Measurements from ENCODE around the gene METTL2B. TPM values are rescaled to one million over a fixed set of nuclear protein-coding genes. Genes with fewer than 3 reads are reported as not detected.

METTL2B gene
- total RNA-seq, 1 donor from 2014 or later: 26.3 TPM

GRCh38 chr7:128443831-128444600 is 32.5 kb upstream of the METTL2B start:
- no peak overlapping the region for H3K4me3 Mint-ChIP-seq (ENCODE audit: unreplicated experiment)
- TF ChIP-seq CTCF (IDR thresholded peaks at IDR 0.05): no peak
- no peak overlapping the region for H3K27ac Mint-ChIP-seq (ENCODE audit: unreplicated experiment)
- peaks cover 13% of the 10 kb centered on the region for H3K4me1 Mint-ChIP-seq (ENCODE audit: low read depth)
- no peaks in the 10 kb centered on the region for H3K9me3 Mint-ChIP-seq (ENCODE audit: low read depth)
- H3K36me3 Mint-ChIP-seq (ENCODE audit: low read depth): no peaks in the 10 kb centered on the region
- no peaks in the 10 kb centered on the region for H3K27me3 Mint-ChIP-seq (ENCODE audit: low read depth)
- DNase-seq (ENCODE audit: low spot score): no peak

GRCh38 chr7:128446306-128446705 is 30.2 kb upstream of the METTL2B start:
- H3K36me3 Mint-ChIP-seq (ENCODE audit: low read depth): no peaks in the 10 kb centered on the region
- H3K4me3 Mint-ChIP-seq (ENCODE audit: unreplicated experiment): no peak overlapping the region
- no peaks in the 10 kb centered on the region for H3K9me3 Mint-ChIP-seq (ENCODE audit: low read depth)
- H3K4me1 Mint-ChIP-seq (ENCODE audit: low read depth): peaks cover 23% of the 10 kb centered on the region
- TF ChIP-seq CTCF (IDR thresholded peaks at IDR 0.05): no peak
- no peak overlapping the region for H3K27ac Mint-ChIP-seq (ENCODE audit: unreplicated experiment)
- H3K27me3 Mint-ChIP-seq (ENCODE audit: low read depth): no peaks in the 10 kb centered on the region
- DNase-seq (ENCODE audit: low spot score): no peak

- H3K4me1 Mint-ChIP-seq (ENCODE audit: low read depth): peaks cover 23% of the 10 kb centered on the region
Observed at GRCh38 chr7:128447941-128448564, 28.5 kb upstream of the METTL2B start.

GRCh38 chr7:128448751-128449302 is 27.7 kb upstream of the METTL2B start:
- H3K36me3 Mint-ChIP-seq (ENCODE audit: low read depth): no peaks in the 10 kb centered on the region
- no peak for DNase-seq (ENCODE audit: low spot score)
- no peaks in the 10 kb centered on the region for H3K9me3 Mint-ChIP-seq (ENCODE audit: low read depth)
- no peak overlapping the region for H3K4me3 Mint-ChIP-seq (ENCODE audit: unreplicated experiment)
- peaks cover 26% of the 10 kb centered on the region for H3K4me1 Mint-ChIP-seq (ENCODE audit: low read depth)
- H3K27ac Mint-ChIP-seq (ENCODE audit: unreplicated experiment): no peak overlapping the region
- no peak for TF ChIP-seq CTCF (IDR thresholded peaks at IDR 0.05)
- H3K27me3 Mint-ChIP-seq (ENCODE audit: low read depth): no peaks in the 10 kb centered on the region

More at GRCh38 chr7:128447941-128448564, 28.5 kb upstream of the METTL2B start:
- Mint-ChIP-seq H3K27me3 (ENCODE audit: low read depth) (no peaks in the 10 kb centered on the region), H3K27ac (ENCODE audit: unreplicated experiment) (no peak overlapping the region), H3K36me3 (ENCODE audit: low read depth) (no peaks in the 10 kb centered on the region), H3K4me3 (ENCODE audit: unreplicated experiment) (no peak overlapping the region), H3K9me3 (ENCODE audit: low read depth) (no peaks in the 10 kb centered on the region)
- DNase-seq (ENCODE audit: low spot score): no peak
- no peak for TF ChIP-seq CTCF (IDR thresholded peaks at IDR 0.05)

GRCh38 chr7:128450409-128450808 is 26.1 kb upstream of the METTL2B start:
- TF ChIP-seq CTCF (IDR thresholded peaks at IDR 0.05): no peak
- H3K4me1 Mint-ChIP-seq (ENCODE audit: low read depth): peaks cover 42% of the 10 kb centered on the region
- H3K27ac Mint-ChIP-seq (ENCODE audit: unreplicated experiment): peak overlapping the region; percentile 37
- no peak for DNase-seq (ENCODE audit: low spot score)
- H3K36me3 Mint-ChIP-seq (ENCODE audit: low read depth): no peaks in the 10 kb centered on the region
- H3K9me3 Mint-ChIP-seq (ENCODE audit: low read depth): no peaks in the 10 kb centered on the region
- H3K4me3 Mint-ChIP-seq (ENCODE audit: unreplicated experiment): no peak overlapping the region
- H3K27me3 Mint-ChIP-seq (ENCODE audit: low read depth): no peaks in the 10 kb centered on the region
